HCT116 (cell line): ENCODE measurements around the gene PRKAG2. TPM values are rescaled to one million over a fixed set of nuclear protein-coding genes. Genes with fewer than 3 reads are reported as not detected.
A peak's percentile ranks its signal among the peaks of the same experiment; 100 is the strongest.
"Not testable (repeated sequence)": the region's sequence is repeated elsewhere in the genome, so short reads cannot be mapped to it uniquely, and the experiment has no call there.

Source experiments
- ATAC-seq: fragments of 200-7000 bp; cut with Tn5 transposase; 2 replicates; pipeline ENCODE4 v1.9.1; 2020; ENCODE audit warnings: mild to moderate bottlenecking, moderate library complexity
- BruUV-seq: library from RNA; stranded (reverse); fragments of 400-500 nt; replicated peaks from 2 replicates; lab custom pipeline; 2021; lab: Mats Ljungman, UMichigan
- CTCF ChIA-PET: fragments of 300-600 bp; sonication (Branson Sonifier 250); formaldehyde crosslinking; loops from one replicate; lab custom pipeline; 2021; ENCODE audit warnings: antibody characterized with exemption; lab: Charles Lee
- POLR2A ChIA-PET: fragments of 300-600, 350-600 bp; sonication (Branson Sonifier 250); formaldehyde crosslinking; loops from one replicate; lab custom pipeline; 2021; ENCODE audit warnings: antibody characterized with exemption; lab: Charles Lee
- RAD21 ChIA-PET, 2 experiments: fragments of 300-600 bp; sonication (Branson Sonifier 250); formaldehyde crosslinking; loops; one replicate each; lab custom pipeline; 2023; ENCODE audit warnings: low total read pairs in 2 of 2; ENCODE audit not compliant: uncharacterized antibody in 2 of 2, unreplicated experiment in 2 of 2, low non-redundant PET in 1 of 2; lab: Charles Lee
- DNase-seq: peaks from one replicate; pipeline ENCODE4 v3.0.0-alpha.2; 2010; ENCODE audit warnings: low read depth, low spot score
- H2AFZ ChIP-seq: fragments of 200-600 bp; shearing (Covaris generic), sonication (generic); 2 replicates; pipeline ENCODE4 v1.6.1; 2017; ENCODE audit warnings: low read depth, mixed run types, mixed read lengths, antibody characterized with exemption, low read length; ENCODE audit not compliant: poor library complexity, severe bottlenecking
- H3K27ac ChIP-seq: 2 replicates; pipeline ENCODE4 v1.5.1; 2012; ENCODE audit warnings: low read depth, low read length
- H3K27me3 ChIP-seq: fragments of 200-600 bp; sonication (generic); 2 replicates; pipeline ENCODE4 v1.6.1; 2016; ENCODE audit warnings: mixed run types, low read length, mixed read lengths; ENCODE audit not compliant: insufficient read depth
- H3K36me3 ChIP-seq, 2 experiments: fragments of 200-500 bp in 1 of 2; fragments of 200-600 bp in 1 of 2; sonication (Bioruptor generic) in 1 of 2; sonication (generic) in 1 of 2; 2 replicates each; pipeline versions ENCODE4 v1.5.1 to v1.6.1; 2014 to 2016; ENCODE audit warnings: low read length in 2 of 2, inconsistent platforms in 1 of 2, mixed read lengths in 1 of 2, mixed run types in 1 of 2; ENCODE audit not compliant: insufficient read depth in 2 of 2, control insufficient read depth in 1 of 2
- H3K4me1 ChIP-seq, 2 experiments: fragments of 200-600 bp in 1 of 2; sonication (generic) in 1 of 2; 2 replicates each; pipeline versions ENCODE4 v1.5.1 to v1.6.1; 2012 to 2017; ENCODE audit warnings: low read length in 2 of 2, inconsistent platforms in 1 of 2, mild to moderate bottlenecking in 1 of 2, mixed read lengths in 1 of 2, mixed run types in 1 of 2, moderate library complexity in 1 of 2; ENCODE audit not compliant: insufficient read depth in 2 of 2, control insufficient read depth in 1 of 2
- H3K4me2 ChIP-seq: fragments of 200-600 bp; sonication (generic); 2 replicates; pipeline ENCODE4 v1.6.1; 2017; ENCODE audit warnings: mixed run types, low read length, mixed read lengths
- H3K4me3 ChIP-seq, 2 experiments: fragments of 200-600 bp in 1 of 2; sonication (generic) in 1 of 2; replicated peaks in 1 of 2; 2 replicates each; pipeline ENCODE4 v1.5.1; 2011 to 2016; ENCODE audit warnings: low read length in 2 of 2, control low read depth in 1 of 2, low read depth in 1 of 2, mild to moderate bottlenecking in 1 of 2, mixed read lengths in 1 of 2, mixed run types in 1 of 2
- H3K79me2 ChIP-seq: fragments of 200-600 bp; sonication (generic); 2 replicates; pipeline ENCODE4 v1.6.1; 2017; ENCODE audit warnings: mild to moderate bottlenecking, mixed run types, low read length, moderate library complexity, mixed read lengths; ENCODE audit not compliant: insufficient read depth
- H3K9ac ChIP-seq: fragments of 200-600 bp; sonication (generic); 2 replicates; pipeline ENCODE4 v1.6.1; 2016; ENCODE audit warnings: low read length, mixed read lengths
- H3K9me2 ChIP-seq: fragments of 200-600 bp; sonication (generic), shearing (Covaris generic); 2 replicates; pipeline ENCODE4 v1.6.1; 2017; ENCODE audit warnings: mixed run types, mild to moderate bottlenecking, moderate library complexity; ENCODE audit not compliant: insufficient read depth
- H3K9me3 ChIP-seq, 2 experiments: fragments of 200-500 bp in 1 of 2; fragments of 200-600 bp in 1 of 2; sonication (Bioruptor generic) in 1 of 2; sonication (generic) in 1 of 2; 2 replicates each; pipeline ENCODE4 v1.6.1; 2014 to 2017; ENCODE audit warnings: low read length in 2 of 2, mixed read lengths in 2 of 2, inconsistent platforms in 1 of 2, low read depth in 1 of 2, mild to moderate bottlenecking in 1 of 2, mixed run types in 1 of 2, moderate library complexity in 1 of 2; ENCODE audit not compliant: control insufficient read depth in 1 of 2, insufficient read depth in 1 of 2
- H4K20me1 ChIP-seq: fragments of 200-600 bp; sonication (generic), shearing (Covaris generic); 2 replicates; pipeline ENCODE4 v1.6.1; 2017; ENCODE audit warnings: mixed run types, mild to moderate bottlenecking, moderate library complexity; ENCODE audit not compliant: insufficient read depth
- CBX3 ChIP-seq: IDR thresholded peaks from 2 replicates; pipeline ENCODE4 v1.6.1; 2012; ENCODE audit warnings: low read depth
- CEBPB ChIP-seq: IDR thresholded peaks from 2 replicates; pipeline ENCODE4 v1.6.1; 2012; ENCODE audit warnings: low read depth
- JUND ChIP-seq: IDR thresholded peaks from 2 replicates; pipeline ENCODE4 v1.6.1; 2012
- POLR2A ChIP-seq: IDR thresholded peaks from 2 replicates; pipeline ENCODE4 v1.7.0; 2011; ENCODE audit warnings: borderline replicate concordance; ENCODE audit not compliant: insufficient read depth, insufficient read length; ENCODE audit errors: extremely low read depth
- RAD21 ChIP-seq: IDR thresholded peaks from 2 replicates; pipeline ENCODE4 v1.6.1; 2012; ENCODE audit warnings: low read depth, mild to moderate bottlenecking
- SP1 ChIP-seq: IDR thresholded peaks from 2 replicates; pipeline ENCODE4 v1.6.1; 2012; ENCODE audit warnings: low read depth
- ZFX ChIP-seq: fragments of 450-650 bp; IDR thresholded peaks from 2 replicates; pipeline ENCODE4 v1.6.1; 2017
- intact Hi-C: fragments of 100-400 bp; cut with micrococcal nuclease; formaldehyde crosslinking; loops from 2 replicates; pipeline ENCODE4 v1.10.0; 2022
- total RNA-seq: library from RNA; stranded (reverse); gene quantifications from one replicate; pipeline ENCODE4 v1.2.1, GENCODE V29; 2021; ENCODE audit not compliant: unreplicated experiment
- TF ChIP-seq, protein P1 (sequence below): IDR thresholded peaks from 2 replicates; pipeline ENCODE4 v1.6.1; 2011; ENCODE audit warnings: mild to moderate bottlenecking, low read length, moderate library complexity; ENCODE audit not compliant: insufficient replicate concordance; ENCODE audit errors: extremely low read depth

The PRKAG2 gene
- total RNA-seq, 1 experiment from 2014 or later: 23.6 TPM

DNA sequence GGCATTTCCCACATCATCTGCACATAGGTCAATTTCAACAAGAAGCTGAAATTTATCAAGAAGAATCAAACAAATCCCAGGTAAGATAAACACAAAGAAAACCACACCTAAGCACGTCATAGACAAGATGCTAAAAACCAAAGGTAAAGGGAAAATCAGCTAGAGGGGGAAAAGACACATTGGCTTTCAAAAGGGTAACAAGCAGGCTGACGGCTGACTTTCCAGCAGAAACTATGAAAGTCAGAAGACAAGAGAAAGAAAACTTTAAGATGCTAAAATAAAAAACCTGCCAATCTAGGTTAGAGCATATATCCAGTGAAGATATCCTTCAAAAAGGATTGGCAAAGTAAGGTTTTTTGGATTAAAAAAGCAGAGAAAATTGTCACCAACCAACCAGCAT lies 297.3 kb downstream of the PRKAG2 start:
- ATAC-seq (no peak), DNase-seq (no peak)
- Histone ChIP-seq H2AFZ (no peak overlapping the region), H3K27ac (no peak overlapping the region), H3K27me3 (no peaks in the 10 kb centered on the region), H3K4me3 (no peak overlapping the region), H3K36me3 (0 out of 4 replicates have a peak, but pooled peaks cover 0 to 5% of the 10 kb centered on the region in 2 experiments), H4K20me1 (no peaks in the 10 kb centered on the region), H3K9me3 (peaks cover 5 to 16% of the 10 kb centered on the region in 2 experiments; a peak in 2 of 4 replicates), H3K9me2 (no peaks in the 10 kb centered on the region), H3K79me2 (peaks cover 9% of the 10 kb centered on the region; the same call in 1 of the 2 replicates), H3K4me2 (no peak overlapping the region), H3K9ac (no peak overlapping the region), H3K4me1 (no peaks in the 10 kb centered on the region)
- ChIA-PET RAD21 (no interaction called here), CTCF (no interaction called here), POLR2A (no interaction called here)
- intact Hi-C loops: no loop called here
- no TSS peak for BruUV-seq
- TF ChIP-seq CBX3: peak; percentile 91
- TF ChIP-seq RAD21: no peak
- no peak for TF ChIP-seq CEBPB
- TF ChIP-seq, protein P1, sequence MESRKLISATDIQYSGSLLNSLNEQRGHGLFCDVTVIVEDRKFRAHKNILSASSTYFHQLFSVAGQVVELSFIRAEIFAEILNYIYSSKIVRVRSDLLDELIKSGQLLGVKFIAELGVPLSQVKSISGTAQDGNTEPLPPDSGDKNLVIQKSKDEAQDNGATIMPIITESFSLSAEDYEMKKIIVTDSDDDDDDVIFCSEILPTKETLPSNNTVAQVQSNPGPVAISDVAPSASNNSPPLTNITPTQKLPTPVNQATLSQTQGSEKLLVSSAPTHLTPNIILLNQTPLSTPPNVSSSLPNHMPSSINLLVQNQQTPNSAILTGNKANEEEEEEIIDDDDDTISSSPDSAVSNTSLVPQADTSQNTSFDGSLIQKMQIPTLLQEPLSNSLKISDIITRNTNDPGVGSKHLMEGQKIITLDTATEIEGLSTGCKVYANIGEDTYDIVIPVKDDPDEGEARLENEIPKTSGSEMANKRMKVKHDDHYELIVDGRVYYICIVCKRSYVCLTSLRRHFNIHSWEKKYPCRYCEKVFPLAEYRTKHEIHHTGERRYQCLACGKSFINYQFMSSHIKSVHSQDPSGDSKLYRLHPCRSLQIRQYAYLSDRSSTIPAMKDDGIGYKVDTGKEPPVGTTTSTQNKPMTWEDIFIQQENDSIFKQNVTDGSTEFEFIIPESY: no peak

GRCh38 chr7:151575410-151575809 lies 301.5 kb downstream of the PRKAG2 start:
- DNase-seq (no peak), ATAC-seq (no peak)
- H3K9me2 ChIP-seq: no peaks in the 10 kb centered on the region
- BruUV-seq: no TSS peak
- no peaks in the 10 kb centered on the region for H3K79me2 ChIP-seq
- no peak overlapping the region for H3K9ac ChIP-seq
- ChIA-PET CTCF (no interaction called here), POLR2A (interaction anchor here (1.3 kb wide), 1 partner anchor 21 kb away, joined by 3 read pairs; no protein-coding TSS in a partner anchor), RAD21 (no interaction called here)
- no peaks in the 10 kb centered on the region for H3K27me3 ChIP-seq
- peaks cover 0 to 9% of the 10 kb centered on the region in 2 experiments; a peak in 1 of 4 replicates for H3K4me1 ChIP-seq
- no peak overlapping the region for H3K27ac ChIP-seq
- intact Hi-C loops: no loop called here
- no peak overlapping the region for H3K4me3 ChIP-seq
- 0 out of 4 replicates have a peak, but pooled peaks cover 0 to 5% of the 10 kb centered on the region in 2 experiments for H3K36me3 ChIP-seq
- H3K9me3 ChIP-seq: peaks cover 5 to 10% of the 10 kb centered on the region in 2 experiments; a peak in 2 of 4 replicates
- no peaks in the 10 kb centered on the region for H4K20me1 ChIP-seq
- no peak overlapping the region for H3K4me2 ChIP-seq
- TF ChIP-seq SP1 (no peak), JUND (no peak), POLR2A (no peak), ZFX (no peak)
- H2AFZ ChIP-seq: no peak overlapping the region

DNA sequence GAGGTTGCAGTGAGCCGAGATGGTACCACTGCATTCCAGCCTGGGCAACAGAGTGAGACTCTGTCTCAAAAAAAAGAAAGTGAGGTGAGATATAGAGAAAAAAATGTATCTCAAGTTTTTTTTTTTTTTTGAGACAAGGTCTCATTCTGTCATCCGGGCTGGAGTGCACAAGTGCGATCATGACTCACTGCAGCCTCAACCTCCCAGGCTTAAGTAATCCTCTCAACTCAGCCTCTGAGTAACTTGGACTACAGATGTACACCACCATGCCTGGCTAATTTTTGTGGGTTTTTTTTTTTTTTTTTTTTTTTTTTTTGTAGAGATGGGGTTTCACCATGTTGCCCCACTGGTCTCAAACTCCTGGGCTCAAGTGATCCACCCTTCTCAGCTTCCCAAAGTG lies 303.9 kb downstream of the PRKAG2 start:
- H3K4me2 ChIP-seq, BruUV-seq, H3K36me3 ChIP-seq, POLR2A ChIA-PET, H3K9me3 ChIP-seq, H3K4me3 ChIP-seq, DNase-seq, H3K79me2 ChIP-seq, H2AFZ ChIP-seq, H3K27ac ChIP-seq, H3K9me2 ChIP-seq, H3K4me1 ChIP-seq, H3K9ac ChIP-seq, H4K20me1 ChIP-seq, H3K27me3 ChIP-seq: not testable (repeated sequence)
- ChIA-PET CTCF (interaction anchor here (0.9 kb wide), 1 partner anchor 60 kb away, joined by 3 read pairs; no protein-coding TSS in a partner anchor), RAD21 (interaction anchor here in 1 of 2 experiments (0.7 kb wide), 1 partner anchor 25 kb away, joined by 5 read pairs; no protein-coding TSS in a partner anchor)
- intact Hi-C loops: loop anchor here (5.0 kb wide), 1 partner anchor 359 kb away; no protein-coding TSS in a partner anchor
- ATAC-seq: peak; percentile 52; the same call in 1 of the 2 replicates
